RWPE2 (cell line): Measurements from ENCODE around the gene TAF11L2.
"Not testable (repeated sequence)": the region's sequence is repeated elsewhere in the genome, so short reads cannot be mapped to it uniquely, and the experiment has no call there.

ENCODE experiments used
- ATAC-seq: fragments of 200-7000 bp; cut with Tn5 transposase; 3 replicates; pipeline ENCODE4 v1.9.1; 2021; ENCODE audit warnings: low read depth
- DNase-seq: peaks from one replicate; pipeline ENCODE4 v3.0.0-alpha.2; 2020; ENCODE audit warnings: low spot score
- H3K27ac ChIP-seq: fragments of 450-650 bp; 2 replicates; pipeline ENCODE4 v1.5.1; 2017; ENCODE audit warnings: mild to moderate bottlenecking; ENCODE audit not compliant: poor library complexity, severe bottlenecking
- H3K27me3 ChIP-seq: fragments of 250-450 bp; sonication (Bioruptor Pico); 2 replicates; pipeline ENCODE4 v1.5.1; 2021; ENCODE audit warnings: mild to moderate bottlenecking, moderate library complexity; ENCODE audit not compliant: insufficient read depth, poor library complexity, severe bottlenecking
- H3K36me3 ChIP-seq: fragments of 250-450 bp; sonication (Bioruptor Pico); 2 replicates; pipeline ENCODE4 v1.5.1; 2020; ENCODE audit warnings: low read depth, mild to moderate bottlenecking, moderate library complexity
- H3K4me1 ChIP-seq: fragments of 250-450 bp; sonication (Bioruptor Pico); 2 replicates; pipeline ENCODE4 v1.5.1; 2021; ENCODE audit warnings: mild to moderate bottlenecking, moderate library complexity; ENCODE audit not compliant: insufficient read depth, poor library complexity, severe bottlenecking
- H3K4me3 ChIP-seq: fragments of 250-450 bp; sonication (Bioruptor Pico); 2 replicates; pipeline ENCODE4 v1.5.1; 2021; ENCODE audit warnings: mild to moderate bottlenecking, moderate library complexity; ENCODE audit not compliant: severe bottlenecking
- H3K9me3 ChIP-seq: fragments of 250-450 bp; sonication (Bioruptor Pico); 2 replicates; pipeline ENCODE4 v1.5.1; 2021; ENCODE audit warnings: mild to moderate bottlenecking, moderate library complexity; ENCODE audit not compliant: severe bottlenecking
- CTCF ChIP-seq: fragments of 450-650 bp; IDR thresholded peaks from one replicate; pipeline ENCODE4 v1.5.1; 2017; ENCODE audit warnings: mild to moderate bottlenecking, moderate library complexity; ENCODE audit not compliant: poor library complexity, severe bottlenecking

TAF11L2 gene

GRCh38 chr5:17497931-17498330 is at the start of gene TAF11L2:
TAF11L2 (plus strand) TSS chr5:17498231.
- H3K9me3 ChIP-seq, ATAC-seq, H3K4me1 ChIP-seq, DNase-seq, H3K27ac ChIP-seq, H3K4me3 ChIP-seq, H3K27me3 ChIP-seq, H3K36me3 ChIP-seq: not testable (repeated sequence)

- Histone ChIP-seq H3K4me3 (no peak overlapping the region), H3K36me3 (no peaks in the 10 kb centered on the region), H3K9me3 (no peaks in the 10 kb centered on the region), H3K27me3 (no peaks in the 10 kb centered on the region), H3K4me1 (no peaks in the 10 kb centered on the region), H3K27ac (no peak overlapping the region)
- no peak for ATAC-seq
- TF ChIP-seq CTCF: no peak
- no peak for DNase-seq
Measured at GRCh38 chr5:17448877-17449276, 49.2 kb upstream of the TAF11L2 start.

GRCh38 chr5:17452936-17453335 is 45.1 kb upstream of the TAF11L2 start:
- DNase-seq: no peak
- no peak for TF ChIP-seq CTCF
- Histone ChIP-seq H3K9me3 (no peaks in the 10 kb centered on the region), H3K27ac (no peak overlapping the region), H3K36me3 (no peaks in the 10 kb centered on the region), H3K4me3 (no peak overlapping the region), H3K27me3 (no peaks in the 10 kb centered on the region), H3K4me1 (no peaks in the 10 kb centered on the region)
- no peak for ATAC-seq

- DNase-seq: no peak
- Histone ChIP-seq H3K27ac (no peak overlapping the region), H3K36me3 (no peaks in the 10 kb centered on the region), H3K4me1 (no peaks in the 10 kb centered on the region), H3K9me3 (no peaks in the 10 kb centered on the region), H3K4me3 (no peak overlapping the region), H3K27me3 (no peaks in the 10 kb centered on the region)
- no peak for TF ChIP-seq CTCF
- ATAC-seq: no peak
Measured at GRCh38 chr5:17455942-17456341, 42.1 kb upstream of the TAF11L2 start.

- Histone ChIP-seq H3K27me3 (no peaks in the 10 kb centered on the region), H3K36me3 (no peaks in the 10 kb centered on the region), H3K4me1 (no peaks in the 10 kb centered on the region), H3K9me3 (no peaks in the 10 kb centered on the region), H3K27ac (no peak overlapping the region), H3K4me3 (no peak overlapping the region)
- DNase-seq (no peak), ATAC-seq (no peak)
- no peak for TF ChIP-seq CTCF
Measured at GRCh38 chr5:17461793-17462192, 36.2 kb upstream of the TAF11L2 start.
